HG03342 (cell line): Measurements from ENCODE around the gene DGKZ.

Experiments used
- ATAC-seq: cut with Tn5 transposase; IDR thresholded peaks from one replicate; pipeline ENCODE4 v1.9.1; 2021; ENCODE audit warnings: mild to moderate bottlenecking, moderate library complexity; ENCODE audit not compliant: unreplicated experiment

The DGKZ gene

GRCh38 chr11:46426233-46426991 is 79.1 kb downstream of the DGKZ start:
- ATAC-seq: no peak

- ATAC-seq: no peak
Observed at GRCh38 chr11:46427364-46427763, 80.1 kb downstream of the DGKZ start.

- ATAC-seq: no peak
Observed at GRCh38 chr11:46429717-46430116, 82.5 kb downstream of the DGKZ start.
